ENCODE measurements around the gene PSME2. TPM values are rescaled to one million over a fixed set of nuclear protein-coding genes. Genes with fewer than 3 reads are reported as not detected.

Gene PSME2
- total and polyA plus RNA-seq, 2 of the 13 experiments (the other 11 are each of a cell fraction or from before 2014, with no cell fraction given), result 332 to 716 TPM

GRCh38 chr14:24096545-24097181, 49.7 kb downstream of the PSME2 start (continued):
- no peak for TF ChIP-seq BRF2 (CRISPR knock-in tag; IDR thresholded peaks at IDR 0.05)
- TF ChIP-seq CC2D1A (CRISPR knock-in tag; IDR thresholded peaks at IDR 0.05), result peak; percentile 69; the same call in 1 of the 2 replicates
- TF ChIP-seq ATF4 (CRISPR knock-in tag; IDR thresholded peaks at IDR 0.05), result no peak
- peak; percentile 45; the same call in 1 of the 2 replicates for TF ChIP-seq ZKSCAN5 (CRISPR knock-in tag; IDR thresholded peaks at IDR 0.05)
- TF ChIP-seq ZNF788 (CRISPR knock-in tag; IDR thresholded peaks at IDR 0.05; ENCODE audit: borderline replicate concordance), result no peak
- 0 out of 2 replicates have a peak, but pooled peaks have one; percentile 45 for TF ChIP-seq CBX5 (CRISPR knock-in tag; IDR thresholded peaks at IDR 0.05; ENCODE audit: borderline replicate concordance)
- no peak for TF ChIP-seq CSRNP1 (CRISPR knock-in tag; IDR thresholded peaks at IDR 0.05)
- TF ChIP-seq CENPT (CRISPR knock-in tag; IDR thresholded peaks at IDR 0.05; ENCODE audit: low read depth), result no peak
- TF ChIP-seq SSRP1 (CRISPR knock-in tag; IDR thresholded peaks at IDR 0.05), result peak; percentile 97
- TF ChIP-seq ARID2 (CRISPR knock-in tag; IDR thresholded peaks at IDR 0.05; ENCODE audit: borderline replicate concordance), result no peak
- peak; percentile 87; the same call in 1 of the 2 replicates for TF ChIP-seq AKAP8 (CRISPR knock-in tag; IDR thresholded peaks at IDR 0.05)
- 0 out of 2 replicates have a peak, but pooled peaks have one; percentile 72 for TF ChIP-seq CAMTA2 (CRISPR knock-in tag; IDR thresholded peaks at IDR 0.05; ENCODE audit: borderline replicate concordance)
- 0 out of 2 replicates have a peak, but pooled peaks have one; percentile 62 for TF ChIP-seq MYNN (CRISPR knock-in tag; IDR thresholded peaks at IDR 0.05; ENCODE audit: low read depth)
- TF ChIP-seq ZNF883 (CRISPR knock-in tag; IDR thresholded peaks at IDR 0.05; ENCODE audit: not compliant biosample characterization), result no peak
- TF ChIP-seq KIAA2018 (CRISPR knock-in tag; IDR thresholded peaks at IDR 0.05; ENCODE audit: borderline replicate concordance), result 0 out of 2 replicates have a peak, but pooled peaks have one; percentile 80
